Measurements from ENCODE around the gene SLCO1B1. TPM values are rescaled to one million over a fixed set of nuclear protein-coding genes. Genes with fewer than 3 reads are reported as not detected.

Gene SLCO1B1
- total and polyA plus RNA-seq, 10 of the 15 experiments (the other 5 are each of a cell fraction or from before 2014, with no cell fraction given) = 0.15 TPM; not detected in 9

GRCh38 chr12:21252070-21252469 is 121.1 kb downstream of the SLCO1B1 start (continued):
- TF ChIP-seq CUX1 (IDR thresholded peaks at IDR 0.05; ENCODE audit: insufficient replicate concordance, low read depth, low read length) (no peak), JUNB (IDR thresholded peaks at IDR 0.05) (no peak), ATF3 (IDR thresholded peaks at IDR 0.05; ENCODE audit: borderline replicate concordance, extremely low read depth, low read depth, low read length) (no peak), WRNIP1 (IDR thresholded peaks at IDR 0.05; ENCODE audit: borderline replicate concordance, low read depth, low read length) (no peak), MTA3 (IDR thresholded peaks at IDR 0.05; ENCODE audit: borderline replicate concordance, low read length) (no peak)

- no peak overlapping the region for H3K4me2 ChIP-seq (ENCODE audit: control insufficient read depth, insufficient read depth)
- 16% methylated on average over 3 of the region's 3 CpGs for WGBS (ENCODE audit: insufficient coverage, insufficient replicate concordance, low lambda C conversion rate, missing lambda C conversion rate)
- CTCF ChIA-PET = no interaction called here
- no peaks in the 10 kb centered on the region for H3K4me1 ChIP-seq (ENCODE audit: control insufficient read depth, insufficient read depth, low read length)
- H3K9me3 ChIP-seq (replicated peaks; ENCODE audit: control insufficient read depth, insufficient read depth, low read length) = no peaks in the 10 kb centered on the region
- H3K79me2 ChIP-seq (ENCODE audit: control insufficient read depth, insufficient read depth, low read length) = no peaks in the 10 kb centered on the region
- RAD21 ChIA-PET (ENCODE audit: unreplicated experiment) = no interaction called here
- H3K27me3 ChIP-seq (replicated peaks in 1 of 2; ENCODE audit: control insufficient read depth in 2 of 2, insufficient read depth in 2 of 2, low read length in 1 of 2) = no peaks in the 10 kb centered on the region
- DNase-seq (ENCODE audit: low read depth, low spot score) = no peak
- peak; percentile 31 for FAIRE-seq
- H2AFZ ChIP-seq (ENCODE audit: control insufficient read depth, low read depth, low read length) = no peak overlapping the region
- no peaks in the 10 kb centered on the region for H4K20me1 ChIP-seq (ENCODE audit: control insufficient read depth, insufficient read depth)
- no peaks in the 10 kb centered on the region for H3K36me3 ChIP-seq (ENCODE audit: control insufficient read depth in 2 of 2, insufficient read depth in 2 of 2, low read length in 1 of 2)
- BruUV-seq (replicated peaks) = no TSS peak
- H3K27ac ChIP-seq (ENCODE audit: control insufficient read depth, insufficient read depth) = no peak overlapping the region
- SMC1A ChIA-PET (ENCODE audit: uncharacterized antibody, unreplicated experiment) = no interaction called here
- H3K4me3 ChIP-seq = no peak overlapping the region
- in situ Hi-C loops (cut with MboI) (no loop called here), intact Hi-C loops (cut with micrococcal nuclease; ENCODE audit: unreplicated experiment) (no loop called here)
- ATAC-seq = no peak
- no peak overlapping the region for H3K9ac ChIP-seq (ENCODE audit: control insufficient read depth, insufficient read depth, low read length)
- POLR2A ChIA-PET = no interaction called here
- TF ChIP-seq IKZF2 (IDR thresholded peaks at IDR 0.05) (no peak), JUNB (IDR thresholded peaks at IDR 0.05) (no peak), FOXK2 (IDR thresholded peaks at IDR 0.05) (no peak), ZBTB11 (CRISPR knock-in tag; IDR thresholded peaks at IDR 0.05) (no peak), SMAD1 (IDR thresholded peaks at IDR 0.05; ENCODE audit: low read depth, partially characterized antibody) (no peak), EZH2 (IDR thresholded peaks at IDR 0.05; ENCODE audit: borderline replicate concordance, control insufficient read depth, low read depth, low read length) (no peak), TBL1XR1 (IDR thresholded peaks at IDR 0.05; ENCODE audit: low read depth, low read length) (no peak), MEF2B (IDR thresholded peaks at IDR 0.05; ENCODE audit: partially characterized antibody, poor library complexity, severe bottlenecking) (no peak), MTA2 (IDR thresholded peaks at IDR 0.05; ENCODE audit: low read depth) (no peak), PML (IDR thresholded peaks at IDR 0.05; ENCODE audit: low read length) (no peak)
Observed at GRCh38 chr12:21257172-21257571, 126.2 kb downstream of the SLCO1B1 start.

Measured in GM12878 (cell line).